Measurements from ENCODE around the gene PSIP1.
"Not testable (repeated sequence)": the region's sequence is repeated elsewhere in the genome, so short reads cannot be mapped to it uniquely, and the experiment has no call there.

The PSIP1 gene

DNA sequence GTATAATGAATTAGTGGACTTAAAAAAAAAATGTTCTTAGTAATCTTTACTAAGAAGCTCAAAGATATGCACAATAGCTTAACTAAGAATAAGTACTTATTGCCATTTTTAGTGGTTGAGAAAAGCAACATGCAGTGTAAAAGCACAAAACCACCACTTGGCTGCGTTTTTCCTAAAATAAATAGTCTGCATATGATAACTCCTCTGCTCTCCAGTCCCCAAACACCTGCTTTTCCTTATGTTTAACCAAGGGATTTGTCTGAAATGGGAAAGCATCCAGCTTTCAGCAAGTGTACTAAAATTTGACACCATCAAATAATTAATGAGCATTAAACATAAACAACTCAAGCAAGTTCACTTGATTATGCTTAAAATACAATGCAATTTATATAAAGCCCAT, 41.4 kb downstream of the PSIP1 start:
- DNase-seq (ENCODE audit: low read depth): no peak
- TF ChIP-seq CTCF (IDR thresholded peaks at IDR 0.05; ENCODE audit: insufficient read depth, low read depth, low read length, missing control alignments): no peak
- H3K4me3 ChIP-seq (ENCODE audit: low read length): no peak overlapping the region

GRCh38 chr9:15468145-15468544, 42.6 kb downstream of the PSIP1 start:
- no peak for DNase-seq (ENCODE audit: low read depth)
- no peak for TF ChIP-seq CTCF (IDR thresholded peaks at IDR 0.05; ENCODE audit: insufficient read depth, low read depth, low read length, missing control alignments)
- H3K4me3 ChIP-seq (ENCODE audit: low read length): no peak overlapping the region

GRCh38 chr9:15461601-15462000, 49.2 kb downstream of the PSIP1 start:
- no peak overlapping the region for H3K4me3 ChIP-seq (ENCODE audit: low read length)
- no peak for TF ChIP-seq CTCF (IDR thresholded peaks at IDR 0.05; ENCODE audit: insufficient read depth, low read depth, low read length, missing control alignments)
- DNase-seq (ENCODE audit: low read depth): no peak

DNA sequence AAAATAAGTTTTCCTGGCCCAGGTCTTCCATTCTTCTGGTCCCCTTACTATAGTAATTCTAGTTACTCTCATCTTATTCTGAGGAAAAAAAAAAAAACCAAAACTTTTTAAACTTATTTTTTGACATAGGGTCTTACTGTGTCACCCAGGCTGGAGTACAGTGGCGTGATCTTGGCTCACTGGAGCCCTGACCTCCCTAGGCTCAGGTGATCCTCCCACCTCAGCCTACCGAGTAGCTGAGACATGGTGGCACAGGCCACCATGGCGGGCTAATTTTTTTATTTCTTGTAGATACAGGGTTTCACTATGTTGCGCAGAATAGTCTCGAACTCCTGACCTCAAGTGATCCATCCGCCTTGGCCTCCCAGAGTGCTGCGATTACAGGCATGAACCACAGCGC, 49.7 kb downstream of the PSIP1 start:
- no peak for TF ChIP-seq CTCF (IDR thresholded peaks at IDR 0.05; ENCODE audit: insufficient read depth, low read depth, low read length, missing control alignments)
- H3K4me3 ChIP-seq (ENCODE audit: low read length): no peak overlapping the region
- no peak for DNase-seq (ENCODE audit: low read depth)

- TF ChIP-seq CTCF (IDR thresholded peaks at IDR 0.05; ENCODE audit: insufficient read depth, low read depth, low read length, missing control alignments): no peak
- no peak for DNase-seq (ENCODE audit: low read depth)
- H3K4me3 ChIP-seq (ENCODE audit: low read length): no peak overlapping the region
Measured at GRCh38 chr9:15453956-15454355, 56.8 kb downstream of the PSIP1 start.

GRCh38 chr9:15444141-15444540, 66.6 kb downstream of the PSIP1 start:
- no peak for TF ChIP-seq CTCF (IDR thresholded peaks at IDR 0.05; ENCODE audit: insufficient read depth, low read depth, low read length, missing control alignments)
- no peak for DNase-seq (ENCODE audit: low read depth)
- no peak overlapping the region for H3K4me3 ChIP-seq (ENCODE audit: low read length)

- not testable (repeated sequence) for H3K4me3 ChIP-seq (ENCODE audit: low read length); DNase-seq (ENCODE audit: low read depth)
Measured at GRCh38 chr9:15442264-15442663, 68.5 kb downstream of the PSIP1 start.

DNA sequence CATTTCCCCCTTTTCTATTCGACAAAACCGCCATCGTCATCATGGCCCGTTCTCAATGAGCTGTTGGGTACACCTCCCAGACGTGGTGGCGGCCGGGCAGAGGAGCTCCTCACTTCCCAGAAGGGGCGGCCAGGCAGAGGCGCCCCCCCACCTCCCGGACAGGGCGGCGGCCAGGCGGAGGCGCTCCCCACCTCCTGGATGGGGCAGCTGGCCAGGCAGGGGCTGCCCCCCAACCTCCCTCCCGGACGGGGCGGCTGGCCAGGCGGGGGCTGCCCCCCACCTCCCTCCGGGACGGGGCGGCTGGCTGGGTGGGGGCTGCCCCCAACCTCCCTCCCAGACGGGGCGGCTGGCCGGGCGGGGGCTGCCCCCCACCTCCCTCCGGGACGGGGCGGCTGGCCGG, 68.9 kb downstream of the PSIP1 start:
- not testable (repeated sequence) for DNase-seq (ENCODE audit: low read depth); H3K4me3 ChIP-seq (ENCODE audit: low read length)

All from epithelial cell of esophagus (primary cell).